HEK293 (cell line): ENCODE measurements around the gene NPDC1.
A peak's percentile ranks its signal among the peaks of the same experiment; 100 is the strongest.

Experiments
- CTCF ChIA-PET: fragments of 350-600 bp; formaldehyde crosslinking; extraction: SDS; loops from one replicate; lab custom pipeline; 2021; ENCODE audit warnings: antibody characterized with exemption; lab: Yijun Ruan, JAX
- POLR2A ChIA-PET: fragments of 300-600 bp; formaldehyde crosslinking; extraction: SDS; loops from one replicate; lab custom pipeline; 2020; ENCODE audit warnings: antibody characterized with exemption, inconsistent platforms; lab: Yijun Ruan, JAX
- H3K27ac ChIP-seq: fragments of 200-500 bp; sonication (Bioruptor generic); 2 replicates; pipeline ENCODE4 v1.5.1; 2014; ENCODE audit warnings: low read depth, low read length, control low read depth, inconsistent platforms; ENCODE audit errors: extremely low read depth
- H3K36me3 ChIP-seq, 2 experiments: fragments of 200-500 bp in 1 of 2; sonication (Bioruptor generic) in 1 of 2; 1 replicate in 1 of 2; 2 replicates in 1 of 2; pipeline ENCODE4 v1.5.1; 2014 to 2017; ENCODE audit warnings: inconsistent platforms in 2 of 2, low read length in 2 of 2; ENCODE audit not compliant: control insufficient read depth in 2 of 2, insufficient read depth in 1 of 2
- H3K4me1 ChIP-seq: fragments of 200-500 bp; sonication (Bioruptor generic); 2 replicates; pipeline ENCODE4 v1.5.1; 2014; ENCODE audit warnings: mild to moderate bottlenecking, low read length, inconsistent platforms; ENCODE audit not compliant: control insufficient read depth, insufficient read depth
- H3K4me3 ChIP-seq: 2 replicates; pipeline ENCODE4 v1.5.1; 2011; ENCODE audit warnings: low read depth, mild to moderate bottlenecking, control low read depth, low read length, moderate library complexity
- H3K9me3 ChIP-seq: fragments of 200-500 bp; sonication (Bioruptor generic); 2 replicates; pipeline ENCODE4 v1.5.1; 2014; ENCODE audit warnings: low read depth, low read length, inconsistent platforms; ENCODE audit not compliant: control insufficient read depth, insufficient read depth
- KLF1 ChIP-seq: fragments of 450-650 bp; formaldehyde crosslinking; IDR thresholded peaks from 2 replicates; pipeline ENCODE4 v1.5.1; 2016; ENCODE audit warnings: missing biosample characterization, missing genetic modification characterization
- KLF9 ChIP-seq: fragments of 450-650 bp; formaldehyde crosslinking; IDR thresholded peaks from 2 replicates; pipeline ENCODE4 v1.5.1; 2016; ENCODE audit warnings: missing biosample characterization, missing genetic modification characterization, low read depth
- SP2 ChIP-seq: fragments of 450-650 bp; formaldehyde crosslinking; IDR thresholded peaks from 2 replicates; pipeline ENCODE4 v1.5.1; 2016; ENCODE audit warnings: missing biosample characterization, missing genetic modification characterization
- ZFHX2 ChIP-seq: fragments of 450-650 bp; formaldehyde crosslinking; conservative IDR thresholded peaks from 2 replicates; pipeline ENCODE4 v1.5.1; 2016; ENCODE audit warnings: missing biosample characterization, missing genetic modification characterization
- ZNF138 ChIP-seq: fragments of 450-650 bp; formaldehyde crosslinking; IDR thresholded peaks from 2 replicates; pipeline ENCODE4 v1.5.1; 2016; ENCODE audit warnings: missing biosample characterization, missing genetic modification characterization, borderline replicate concordance
- ZNF335 ChIP-seq: fragments of 450-650 bp; formaldehyde crosslinking; conservative IDR thresholded peaks from 2 replicates; pipeline ENCODE4 v1.5.1; 2016; ENCODE audit warnings: missing biosample characterization, missing genetic modification characterization
- ZNF510 ChIP-seq: fragments of 450-650 bp; formaldehyde crosslinking; IDR thresholded peaks from 2 replicates; pipeline ENCODE4 v1.5.1; 2018; ENCODE audit warnings: mild to moderate bottlenecking, missing genetic modification characterization, missing biosample characterization; ENCODE audit not compliant: insufficient replicate concordance
- ZNF768 ChIP-seq: fragments of 450-650 bp; formaldehyde crosslinking; IDR thresholded peaks from 2 replicates; pipeline ENCODE4 v1.5.1; 2018; ENCODE audit warnings: missing biosample characterization, mild to moderate bottlenecking, missing genetic modification characterization
- TF ChIP-seq, protein P1 (sequence below): fragments of 450-650 bp; formaldehyde crosslinking; conservative IDR thresholded peaks from 2 replicates; pipeline ENCODE4 v1.5.1; 2016; ENCODE audit warnings: low read depth, missing biosample characterization, missing genetic modification characterization
- TF ChIP-seq, protein P2 (sequence below): fragments of 450-650 bp; formaldehyde crosslinking; IDR thresholded peaks from 2 replicates; pipeline ENCODE4 v1.5.1; 2016; ENCODE audit warnings: missing biosample characterization, missing genetic modification characterization
- TF ChIP-seq, protein P3 (sequence below): fragments of 450-650 bp; formaldehyde crosslinking; IDR thresholded peaks from 2 replicates; pipeline ENCODE4 v1.5.1; 2016; ENCODE audit warnings: missing biosample characterization, missing genetic modification characterization
- TF ChIP-seq, protein P4 (sequence below): fragments of 450-650 bp; formaldehyde crosslinking; IDR thresholded peaks from 2 replicates; pipeline ENCODE4 v1.5.1; 2017; ENCODE audit warnings: missing biosample characterization, missing genetic modification characterization
- TF ChIP-seq, protein P5 (sequence below): fragments of 450-650 bp; formaldehyde crosslinking; IDR thresholded peaks from 2 replicates; pipeline ENCODE4; 2016; ENCODE audit warnings: missing biosample characterization, missing genetic modification characterization
- TF ChIP-seq, protein P6 (sequence below): fragments of 450-650 bp; formaldehyde crosslinking; IDR thresholded peaks from 2 replicates; pipeline ENCODE4 v1.5.1; 2016; ENCODE audit warnings: missing biosample characterization, missing genetic modification characterization

The NPDC1 gene

DNA sequence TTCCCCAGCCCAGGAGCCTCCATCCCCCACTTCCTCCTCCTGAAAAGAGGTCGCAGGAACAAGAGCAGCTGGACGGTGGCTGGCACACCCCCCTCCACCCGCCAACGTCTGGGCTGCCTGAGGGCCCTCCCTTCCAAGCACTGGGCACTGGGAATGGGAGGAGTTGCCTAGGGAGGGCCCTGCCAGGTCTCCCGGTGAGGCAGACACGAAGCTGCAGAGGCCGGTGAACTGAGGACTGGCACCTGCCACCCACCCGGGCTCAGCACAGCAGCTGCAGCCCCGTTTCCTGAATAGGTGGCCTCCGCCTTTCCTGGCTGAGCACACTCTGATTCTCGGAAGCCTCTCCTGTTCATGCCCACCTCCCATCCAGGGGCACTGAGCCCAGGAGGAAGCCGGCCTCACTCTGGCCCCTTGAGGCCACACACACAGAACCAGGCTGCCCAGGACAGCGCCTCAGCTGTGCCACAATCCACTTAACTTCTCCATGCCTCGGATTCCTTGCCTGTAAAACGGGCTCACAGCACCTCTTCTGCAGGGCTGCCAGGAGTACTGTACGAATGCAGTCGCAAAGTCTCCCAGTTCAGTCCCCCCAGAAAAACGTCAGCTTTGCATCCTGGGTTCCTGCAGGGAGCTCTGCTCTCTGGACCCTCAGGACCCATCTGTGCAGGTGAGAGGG lies 1.3 kb downstream of the NPDC1 start:
- H3K27ac ChIP-seq, result peak overlapping the region; percentile 79; the same call in 1 of the 2 replicates
- H3K4me1 ChIP-seq, result peaks cover 5% of the 10 kb centered on the region; the same call in 1 of the 2 replicates
- peaks cover 0 to 13% of the 10 kb centered on the region in 2 experiments; a peak in 1 of 3 replicates for H3K36me3 ChIP-seq
- TF ChIP-seq, protein P1, sequence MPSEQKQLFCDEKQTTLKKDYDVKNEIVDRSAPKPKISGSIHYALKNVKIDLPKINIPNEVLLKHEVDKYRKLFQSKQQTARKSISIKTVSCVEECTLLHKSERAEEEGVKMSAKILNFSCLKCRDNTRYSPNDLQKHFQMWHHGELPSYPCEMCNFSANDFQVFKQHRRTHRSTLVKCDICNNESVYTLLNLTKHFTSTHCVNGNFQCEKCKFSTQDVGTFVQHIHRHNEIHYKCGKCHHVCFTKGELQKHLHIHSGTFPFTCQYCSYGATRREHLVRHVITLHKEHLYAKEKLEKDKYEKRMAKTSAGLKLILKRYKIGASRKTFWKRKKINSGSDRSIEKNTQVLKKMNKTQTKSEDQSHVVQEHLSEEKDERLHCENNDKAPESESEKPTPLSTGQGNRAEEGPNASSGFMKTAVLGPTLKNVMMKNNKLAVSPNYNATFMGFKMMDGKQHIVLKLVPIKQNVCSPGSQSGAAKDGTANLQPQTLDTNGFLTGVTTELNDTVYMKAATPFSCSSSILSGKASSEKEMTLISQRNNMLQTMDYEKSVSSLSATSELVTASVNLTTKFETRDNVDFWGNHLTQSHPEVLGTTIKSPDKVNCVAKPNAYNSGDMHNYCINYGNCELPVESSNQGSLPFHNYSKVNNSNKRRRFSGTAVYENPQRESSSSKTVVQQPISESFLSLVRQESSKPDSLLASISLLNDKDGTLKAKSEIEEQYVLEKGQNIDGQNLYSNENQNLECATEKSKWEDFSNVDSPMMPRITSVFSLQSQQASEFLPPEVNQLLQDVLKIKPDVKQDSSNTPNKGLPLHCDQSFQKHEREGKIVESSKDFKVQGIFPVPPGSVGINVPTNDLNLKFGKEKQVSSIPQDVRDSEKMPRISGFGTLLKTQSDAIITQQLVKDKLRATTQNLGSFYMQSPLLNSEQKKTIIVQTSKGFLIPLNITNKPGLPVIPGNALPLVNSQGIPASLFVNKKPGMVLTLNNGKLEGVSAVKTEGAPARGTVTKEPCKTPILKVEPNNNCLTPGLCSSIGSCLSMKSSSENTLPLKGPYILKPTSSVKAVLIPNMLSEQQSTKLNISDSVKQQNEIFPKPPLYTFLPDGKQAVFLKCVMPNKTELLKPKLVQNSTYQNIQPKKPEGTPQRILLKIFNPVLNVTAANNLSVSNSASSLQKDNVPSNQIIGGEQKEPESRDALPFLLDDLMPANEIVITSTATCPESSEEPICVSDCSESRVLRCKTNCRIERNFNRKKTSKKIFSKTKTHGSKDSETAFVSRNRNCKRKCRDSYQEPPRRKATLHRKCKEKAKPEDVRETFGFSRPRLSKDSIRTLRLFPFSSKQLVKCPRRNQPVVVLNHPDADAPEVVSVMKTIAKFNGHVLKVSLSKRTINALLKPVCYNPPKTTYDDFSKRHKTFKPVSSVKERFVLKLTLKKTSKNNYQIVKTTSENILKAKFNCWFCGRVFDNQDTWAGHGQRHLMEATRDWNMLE (tag by site-specific recombination), result no peak
- no peak for TF ChIP-seq ZNF510 (tag by site-specific recombination)
- TF ChIP-seq SP2 (tag by site-specific recombination), result peak; percentile 68
- TF ChIP-seq KLF9 (tag by site-specific recombination), result peak; percentile 59; the same call in 1 of the 2 replicates
- TF ChIP-seq, protein P2, sequence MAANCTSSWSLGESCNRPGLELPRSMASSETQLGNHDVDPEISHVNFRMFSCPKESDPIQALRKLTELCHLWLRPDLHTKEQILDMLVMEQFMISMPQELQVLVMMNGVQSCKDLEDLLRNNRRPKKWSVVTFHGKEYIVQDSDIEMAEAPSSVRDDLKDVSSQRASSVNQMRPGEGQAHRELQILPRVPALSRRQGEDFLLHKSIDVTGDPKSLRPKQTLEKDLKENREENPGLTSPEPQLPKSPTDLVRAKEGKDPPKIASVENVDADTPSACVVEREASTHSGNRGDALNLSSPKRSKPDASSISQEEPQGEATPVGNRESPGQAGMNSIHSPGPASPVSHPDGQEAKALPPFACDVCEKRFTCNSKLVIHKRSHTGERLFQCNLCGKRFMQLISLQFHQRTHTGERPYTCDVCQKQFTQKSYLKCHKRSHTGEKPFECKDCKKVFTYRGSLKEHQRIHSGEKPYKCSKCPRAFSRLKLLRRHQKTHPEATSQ (tag by site-specific recombination), result no peak
- peak; percentile 43; the same call in 1 of the 2 replicates for TF ChIP-seq ZNF768 (tag by site-specific recombination)
- TF ChIP-seq, protein P3, sequence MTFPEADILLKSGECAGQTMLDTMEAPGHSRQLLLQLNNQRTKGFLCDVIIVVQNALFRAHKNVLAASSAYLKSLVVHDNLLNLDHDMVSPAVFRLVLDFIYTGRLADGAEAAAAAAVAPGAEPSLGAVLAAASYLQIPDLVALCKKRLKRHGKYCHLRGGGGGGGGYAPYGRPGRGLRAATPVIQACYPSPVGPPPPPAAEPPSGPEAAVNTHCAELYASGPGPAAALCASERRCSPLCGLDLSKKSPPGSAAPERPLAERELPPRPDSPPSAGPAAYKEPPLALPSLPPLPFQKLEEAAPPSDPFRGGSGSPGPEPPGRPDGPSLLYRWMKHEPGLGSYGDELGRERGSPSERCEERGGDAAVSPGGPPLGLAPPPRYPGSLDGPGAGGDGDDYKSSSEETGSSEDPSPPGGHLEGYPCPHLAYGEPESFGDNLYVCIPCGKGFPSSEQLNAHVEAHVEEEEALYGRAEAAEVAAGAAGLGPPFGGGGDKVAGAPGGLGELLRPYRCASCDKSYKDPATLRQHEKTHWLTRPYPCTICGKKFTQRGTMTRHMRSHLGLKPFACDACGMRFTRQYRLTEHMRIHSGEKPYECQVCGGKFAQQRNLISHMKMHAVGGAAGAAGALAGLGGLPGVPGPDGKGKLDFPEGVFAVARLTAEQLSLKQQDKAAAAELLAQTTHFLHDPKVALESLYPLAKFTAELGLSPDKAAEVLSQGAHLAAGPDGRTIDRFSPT (tag by site-specific recombination), result 0 out of 2 replicates have a peak, but pooled peaks have one; percentile 32
- TF ChIP-seq ZNF335, result peak; percentile 99
- TF ChIP-seq, protein P4, sequence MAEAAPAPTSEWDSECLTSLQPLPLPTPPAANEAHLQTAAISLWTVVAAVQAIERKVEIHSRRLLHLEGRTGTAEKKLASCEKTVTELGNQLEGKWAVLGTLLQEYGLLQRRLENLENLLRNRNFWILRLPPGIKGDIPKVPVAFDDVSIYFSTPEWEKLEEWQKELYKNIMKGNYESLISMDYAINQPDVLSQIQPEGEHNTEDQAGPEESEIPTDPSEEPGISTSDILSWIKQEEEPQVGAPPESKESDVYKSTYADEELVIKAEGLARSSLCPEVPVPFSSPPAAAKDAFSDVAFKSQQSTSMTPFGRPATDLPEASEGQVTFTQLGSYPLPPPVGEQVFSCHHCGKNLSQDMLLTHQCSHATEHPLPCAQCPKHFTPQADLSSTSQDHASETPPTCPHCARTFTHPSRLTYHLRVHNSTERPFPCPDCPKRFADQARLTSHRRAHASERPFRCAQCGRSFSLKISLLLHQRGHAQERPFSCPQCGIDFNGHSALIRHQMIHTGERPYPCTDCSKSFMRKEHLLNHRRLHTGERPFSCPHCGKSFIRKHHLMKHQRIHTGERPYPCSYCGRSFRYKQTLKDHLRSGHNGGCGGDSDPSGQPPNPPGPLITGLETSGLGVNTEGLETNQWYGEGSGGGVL (tag by site-specific recombination), result peak; percentile 33; the same call in 1 of the 2 replicates
- peak; percentile 20; the same call in 1 of the 2 replicates for TF ChIP-seq ZFHX2 (tag by site-specific recombination)
- no peak for TF ChIP-seq ZNF138
- TF ChIP-seq, protein P5, sequence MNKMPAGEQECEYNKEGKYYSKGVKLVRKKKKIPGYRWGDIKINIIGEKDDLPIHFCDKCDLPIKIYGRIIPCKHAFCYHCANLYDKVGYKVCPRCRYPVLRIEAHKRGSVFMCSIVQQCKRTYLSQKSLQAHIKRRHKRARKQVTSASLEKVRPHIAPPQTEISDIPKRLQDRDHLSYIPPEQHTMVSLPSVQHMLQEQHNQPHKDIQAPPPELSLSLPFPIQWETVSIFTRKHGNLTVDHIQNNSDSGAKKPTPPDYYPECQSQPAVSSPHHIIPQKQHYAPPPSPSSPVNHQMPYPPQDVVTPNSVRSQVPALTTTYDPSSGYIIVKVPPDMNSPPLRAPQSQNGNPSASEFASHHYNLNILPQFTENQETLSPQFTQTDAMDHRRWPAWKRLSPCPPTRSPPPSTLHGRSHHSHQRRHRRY (tag by site-specific recombination), result no peak
- TF ChIP-seq KLF1 (tag by site-specific recombination), result peak; percentile 66
- TF ChIP-seq, protein P6, sequence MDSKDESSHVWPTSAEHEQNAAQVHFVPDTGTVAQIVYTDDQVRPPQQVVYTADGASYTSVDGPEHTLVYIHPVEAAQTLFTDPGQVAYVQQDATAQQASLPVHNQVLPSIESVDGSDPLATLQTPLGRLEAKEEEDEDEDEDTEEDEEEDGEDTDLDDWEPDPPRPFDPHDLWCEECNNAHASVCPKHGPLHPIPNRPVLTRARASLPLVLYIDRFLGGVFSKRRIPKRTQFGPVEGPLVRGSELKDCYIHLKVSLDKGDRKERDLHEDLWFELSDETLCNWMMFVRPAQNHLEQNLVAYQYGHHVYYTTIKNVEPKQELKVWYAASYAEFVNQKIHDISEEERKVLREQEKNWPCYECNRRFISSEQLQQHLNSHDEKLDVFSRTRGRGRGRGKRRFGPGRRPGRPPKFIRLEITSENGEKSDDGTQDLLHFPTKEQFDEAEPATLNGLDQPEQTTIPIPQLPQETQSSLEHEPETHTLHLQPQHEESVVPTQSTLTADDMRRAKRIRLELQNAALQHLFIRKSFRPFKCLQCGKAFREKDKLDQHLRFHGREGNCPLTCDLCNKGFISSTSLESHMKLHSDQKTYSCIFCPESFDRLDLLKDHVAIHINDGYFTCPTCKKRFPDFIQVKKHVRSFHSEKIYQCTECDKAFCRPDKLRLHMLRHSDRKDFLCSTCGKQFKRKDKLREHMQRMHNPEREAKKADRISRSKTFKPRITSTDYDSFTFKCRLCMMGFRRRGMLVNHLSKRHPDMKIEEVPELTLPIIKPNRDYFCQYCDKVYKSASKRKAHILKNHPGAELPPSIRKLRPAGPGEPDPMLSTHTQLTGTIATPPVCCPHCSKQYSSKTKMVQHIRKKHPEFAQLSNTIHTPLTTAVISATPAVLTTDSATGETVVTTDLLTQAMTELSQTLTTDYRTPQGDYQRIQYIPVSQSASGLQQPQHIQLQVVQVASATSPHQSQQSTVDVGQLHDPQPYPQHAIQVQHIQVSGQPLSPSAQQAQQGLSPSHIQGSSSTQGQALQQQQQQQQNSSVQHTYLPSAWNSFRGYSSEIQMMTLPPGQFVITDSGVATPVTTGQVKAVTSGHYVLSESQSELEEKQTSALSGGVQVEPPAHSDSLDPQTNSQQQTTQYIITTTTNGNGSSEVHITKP, result 0 out of 2 replicates have a peak, but pooled peaks have one; percentile 24
- no peaks in the 10 kb centered on the region for H3K9me3 ChIP-seq
- CTCF ChIA-PET, result interaction anchor here (0.7 to 5.3 kb wide), 8 partner anchors 10 to 257 kb away, joined by 3 to 47 read pairs (median 8); partner anchors contain the start of gene ABCA2
- H3K4me3 ChIP-seq, result peak overlapping the region; percentile 58
- POLR2A ChIA-PET, result interaction anchor here (0.8 to 1.0 kb wide), 4 partner anchors 10 to 196 kb away, joined by 3 read pairs; partner anchors contain the start of genes SAPCD2 and TUBB4B
